Measurements from ENCODE around the gene DHRS13. TPM values are rescaled to one million over a fixed set of nuclear protein-coding genes. Genes with fewer than 3 reads are reported as not detected.
"Not testable (repeated sequence)": the region's sequence is repeated elsewhere in the genome, so short reads cannot be mapped to it uniquely, and the experiment has no call there.

The DHRS13 gene
- total and polyA plus RNA-seq, 4 donors: 5.0 to 91.6 (median 11.0) TPM

DNA sequence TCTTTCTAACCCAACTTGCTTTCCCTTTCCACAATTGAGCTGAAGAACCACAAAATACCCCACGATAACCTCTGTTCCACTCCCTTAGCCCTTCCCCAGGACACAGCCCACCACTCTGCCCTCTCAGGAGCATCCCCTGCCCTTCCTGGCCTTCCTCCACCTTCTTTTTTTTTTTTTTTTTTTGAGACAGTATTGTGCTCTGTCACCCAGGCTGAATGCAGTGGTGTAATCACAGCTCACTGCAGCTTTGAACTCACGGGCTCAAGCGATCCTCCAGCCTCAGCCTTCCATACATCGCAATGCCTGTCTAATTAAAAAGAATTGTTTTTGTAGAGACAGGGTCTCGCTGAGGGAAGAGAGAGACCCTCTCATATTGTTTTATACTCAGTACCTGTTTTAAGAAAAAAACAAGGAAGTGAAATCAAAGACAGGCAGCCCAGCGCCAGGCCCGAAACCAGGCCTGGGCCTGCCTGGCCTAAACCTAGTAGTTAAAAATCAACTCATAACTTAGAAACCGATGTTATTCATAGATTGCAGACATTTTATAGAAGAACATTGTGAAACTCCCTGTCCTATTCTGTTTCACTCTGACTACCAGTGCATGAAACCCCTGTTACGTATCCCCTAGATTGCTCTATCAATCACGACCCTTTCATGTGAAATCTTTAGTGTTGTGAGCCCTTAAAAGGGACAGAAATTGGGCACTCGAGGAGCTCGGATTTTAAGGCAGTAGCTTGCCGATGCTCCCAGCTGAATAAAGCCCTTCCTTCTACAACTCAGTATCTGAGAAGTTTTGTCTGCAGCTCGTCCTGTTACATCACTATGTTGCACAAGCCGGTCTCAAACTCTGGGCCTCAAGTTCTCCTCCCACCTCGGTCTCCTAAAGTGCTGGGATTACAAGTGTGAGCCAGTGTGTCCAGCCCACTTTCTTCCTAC lies 9.4 kb downstream of the DHRS13 start:
- peaks cover 17 to 30% (median 22%) of the 10 kb centered on the region in 4 donors for H3K4me1 ChIP-seq (ENCODE audit: control insufficient read depth in 4 of 4, insufficient read depth in 4 of 4, low read length in 3 of 4)
- H3K4me3 ChIP-seq (ENCODE audit: low read depth in 1 of 3, low read length in 3 of 3): not testable (repeated sequence)
- 79% methylated on average over 16 of the region's 16 CpGs for WGBS

GRCh38 chr17:28892024-28892423 lies 10.9 kb downstream of the DHRS13 start:
- TF ChIP-seq GABPA (IDR thresholded peaks at IDR 0.05 in 1 of 2, conservative IDR thresholded peaks at IDR 0.05 in 1 of 2) (no peak), EGR1 (IDR thresholded peaks at IDR 0.05; ENCODE audit: low read depth in 2 of 2) (no peak), FOXA2 (IDR thresholded peaks at IDR 0.05) (no peak), SP1 (IDR thresholded peaks at IDR 0.05) (no peak), NR2F2 (IDR thresholded peaks at IDR 0.05) (no peak)
- TF ChIP-seq, protein P1, sequence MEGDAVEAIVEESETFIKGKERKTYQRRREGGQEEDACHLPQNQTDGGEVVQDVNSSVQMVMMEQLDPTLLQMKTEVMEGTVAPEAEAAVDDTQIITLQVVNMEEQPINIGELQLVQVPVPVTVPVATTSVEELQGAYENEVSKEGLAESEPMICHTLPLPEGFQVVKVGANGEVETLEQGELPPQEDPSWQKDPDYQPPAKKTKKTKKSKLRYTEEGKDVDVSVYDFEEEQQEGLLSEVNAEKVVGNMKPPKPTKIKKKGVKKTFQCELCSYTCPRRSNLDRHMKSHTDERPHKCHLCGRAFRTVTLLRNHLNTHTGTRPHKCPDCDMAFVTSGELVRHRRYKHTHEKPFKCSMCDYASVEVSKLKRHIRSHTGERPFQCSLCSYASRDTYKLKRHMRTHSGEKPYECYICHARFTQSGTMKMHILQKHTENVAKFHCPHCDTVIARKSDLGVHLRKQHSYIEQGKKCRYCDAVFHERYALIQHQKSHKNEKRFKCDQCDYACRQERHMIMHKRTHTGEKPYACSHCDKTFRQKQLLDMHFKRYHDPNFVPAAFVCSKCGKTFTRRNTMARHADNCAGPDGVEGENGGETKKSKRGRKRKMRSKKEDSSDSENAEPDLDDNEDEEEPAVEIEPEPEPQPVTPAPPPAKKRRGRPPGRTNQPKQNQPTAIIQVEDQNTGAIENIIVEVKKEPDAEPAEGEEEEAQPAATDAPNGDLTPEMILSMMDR (IDR thresholded peaks at IDR 0.05; ENCODE audit: low read depth, low read length, missing input control): no peak
- no peak for DNase-seq (ENCODE audit: low spot score)
- Histone ChIP-seq H3K36me3 (ENCODE audit: control insufficient read depth in 4 of 4, insufficient read depth in 3 of 4, low read depth in 1 of 4, low read length in 3 of 4) (peaks cover 0 to 6% (median 2%) of the 10 kb centered on the region in 4 donors), H3K4me1 (ENCODE audit: control insufficient read depth in 4 of 4, insufficient read depth in 4 of 4, low read length in 3 of 4) (peaks cover 11 to 20% (median 18%) of the 10 kb centered on the region in 4 donors), H3K27ac (ENCODE audit: low read depth in 1 of 2, low read length in 2 of 2) (no peak overlapping the region), H3K4me3 (ENCODE audit: low read depth in 1 of 3, low read length in 3 of 3) (no peak overlapping the region), H3K9ac (ENCODE audit: low read depth in 1 of 2, low read length in 2 of 2) (no peak overlapping the region), H3K27me3 (ENCODE audit: control insufficient read depth in 4 of 4, insufficient read depth in 4 of 4, low read length in 3 of 4) (no peaks in the 10 kb centered on the region), H3K9me3 (ENCODE audit: control insufficient read depth in 4 of 4, low read length in 3 of 4) (no peaks in the 10 kb centered on the region)
- 91% methylated on average over 4 of the region's 4 CpGs for WGBS

More for the DNA sequence above, 9.4 kb downstream of the DHRS13 start:
- DNase-seq (ENCODE audit: low spot score); H3K36me3 ChIP-seq (ENCODE audit: control insufficient read depth in 4 of 4, insufficient read depth in 3 of 4, low read depth in 1 of 4, low read length in 3 of 4); H3K27me3 ChIP-seq (ENCODE audit: control insufficient read depth in 4 of 4, insufficient read depth in 4 of 4, low read length in 3 of 4); H3K9me3 ChIP-seq (ENCODE audit: control insufficient read depth in 4 of 4, low read length in 3 of 4): not testable (repeated sequence)
- H3K9ac ChIP-seq (ENCODE audit: low read depth in 1 of 2, low read length in 2 of 2): peak overlapping the region in 1 of 2 donors; percentile 53
- H3K27ac ChIP-seq (ENCODE audit: low read depth in 1 of 2, low read length in 2 of 2): peak overlapping the region; percentile 60 to 78

DNA sequence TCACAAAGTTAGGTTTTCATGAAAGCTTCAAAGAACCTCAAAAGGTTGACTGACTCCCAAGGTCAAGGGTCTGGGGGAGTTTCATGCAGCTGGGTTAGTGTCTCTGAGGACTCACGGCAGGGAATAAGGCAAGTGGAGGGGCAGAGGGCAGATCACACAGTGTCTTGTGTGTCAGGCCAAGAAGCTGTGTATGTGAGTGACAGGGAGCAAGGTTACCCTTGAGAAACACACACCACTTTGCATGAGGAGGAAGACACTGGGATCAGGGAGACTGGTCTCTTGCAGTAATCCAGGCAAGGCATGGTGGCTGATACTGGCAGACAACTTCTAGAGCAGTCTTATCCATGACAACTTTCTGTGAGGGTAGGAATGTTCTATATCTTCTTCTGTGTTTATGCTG lies 11.7 kb downstream of the DHRS13 start:
- 90% methylated on average over 1 of the region's 1 CpG for WGBS
- Histone ChIP-seq H3K4me1 (ENCODE audit: control insufficient read depth in 4 of 4, insufficient read depth in 4 of 4, low read length in 3 of 4) (peaks cover 9 to 19% (median 15%) of the 10 kb centered on the region in 4 donors), H3K9me3 (ENCODE audit: control insufficient read depth in 4 of 4, low read length in 3 of 4) (no peaks in the 10 kb centered on the region), H3K9ac (ENCODE audit: low read depth in 1 of 2, low read length in 2 of 2) (no peak overlapping the region), H3K4me3 (ENCODE audit: low read depth in 1 of 3, low read length in 3 of 3) (no peak overlapping the region), H3K27ac (ENCODE audit: low read depth in 1 of 2, low read length in 2 of 2) (no peak overlapping the region), H3K36me3 (ENCODE audit: control insufficient read depth in 4 of 4, insufficient read depth in 3 of 4, low read depth in 1 of 4, low read length in 3 of 4) (peaks cover 0 to 6% (median 2%) of the 10 kb centered on the region in 4 donors), H3K27me3 (ENCODE audit: control insufficient read depth in 4 of 4, insufficient read depth in 4 of 4, low read length in 3 of 4) (no peaks in the 10 kb centered on the region)
- no peak for TF ChIP-seq NR2F2 (IDR thresholded peaks at IDR 0.05)
- TF ChIP-seq FOXA2 (IDR thresholded peaks at IDR 0.05): no peak
- TF ChIP-seq REST (IDR thresholded peaks at IDR 0.05): no peak
- no peak for TF ChIP-seq EGR1 (IDR thresholded peaks at IDR 0.05; ENCODE audit: low read depth in 2 of 2)
- TF ChIP-seq, protein P2, sequence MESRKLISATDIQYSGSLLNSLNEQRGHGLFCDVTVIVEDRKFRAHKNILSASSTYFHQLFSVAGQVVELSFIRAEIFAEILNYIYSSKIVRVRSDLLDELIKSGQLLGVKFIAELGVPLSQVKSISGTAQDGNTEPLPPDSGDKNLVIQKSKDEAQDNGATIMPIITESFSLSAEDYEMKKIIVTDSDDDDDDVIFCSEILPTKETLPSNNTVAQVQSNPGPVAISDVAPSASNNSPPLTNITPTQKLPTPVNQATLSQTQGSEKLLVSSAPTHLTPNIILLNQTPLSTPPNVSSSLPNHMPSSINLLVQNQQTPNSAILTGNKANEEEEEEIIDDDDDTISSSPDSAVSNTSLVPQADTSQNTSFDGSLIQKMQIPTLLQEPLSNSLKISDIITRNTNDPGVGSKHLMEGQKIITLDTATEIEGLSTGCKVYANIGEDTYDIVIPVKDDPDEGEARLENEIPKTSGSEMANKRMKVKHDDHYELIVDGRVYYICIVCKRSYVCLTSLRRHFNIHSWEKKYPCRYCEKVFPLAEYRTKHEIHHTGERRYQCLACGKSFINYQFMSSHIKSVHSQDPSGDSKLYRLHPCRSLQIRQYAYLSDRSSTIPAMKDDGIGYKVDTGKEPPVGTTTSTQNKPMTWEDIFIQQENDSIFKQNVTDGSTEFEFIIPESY (IDR thresholded peaks at IDR 0.05): no peak
- TF ChIP-seq SP1 (IDR thresholded peaks at IDR 0.05): no peak
- no peak for TF ChIP-seq HNF4A (conservative IDR thresholded peaks at IDR 0.05)
- TF ChIP-seq FOXA1 (IDR thresholded peaks at IDR 0.05): no peak
- no peak for TF ChIP-seq ATF3 (IDR thresholded peaks at IDR 0.05)
- TF ChIP-seq, protein P3, sequence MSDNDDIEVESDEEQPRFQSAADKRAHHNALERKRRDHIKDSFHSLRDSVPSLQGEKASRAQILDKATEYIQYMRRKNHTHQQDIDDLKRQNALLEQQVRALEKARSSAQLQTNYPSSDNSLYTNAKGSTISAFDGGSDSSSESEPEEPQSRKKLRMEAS (IDR thresholded peaks at IDR 0.05): no peak
- no peak for TF ChIP-seq RAD21 (IDR thresholded peaks at IDR 0.05)
- TF ChIP-seq JUND (IDR thresholded peaks at IDR 0.05): no peak
- no peak for DNase-seq (ENCODE audit: low spot score)
